Sigmoid colon (tissue), 4 donors: ENCODE results near the gene SPOCK1.

Experiments used
- EP300 ChIP-seq, 4 donors: sonication (generic); formaldehyde crosslinking; IDR thresholded peaks; one replicate each; pipeline ENCODE4 v1.6.1; 2017; ENCODE audit warnings: antibody characterized with exemption in 4 of 4
- POLR2AphosphoS5 ChIP-seq, 4 donors: sonication (generic); formaldehyde crosslinking; IDR thresholded peaks; one replicate each; pipeline ENCODE4 v1.6.1; 2017; ENCODE audit warnings: antibody characterized with exemption in 4 of 4
- TF ChIP-seq, protein P1 (sequence below), 4 experiments: fragments of 450-650 bp in 3 of 4; fragments of 200-600 bp in 1 of 4; IDR thresholded peaks; one replicate each; pipeline ENCODE4 v1.5.1; 2016 to 2019; ENCODE audit warnings: antibody characterized with exemption in 4 of 4, mild to moderate bottlenecking in 3 of 4, moderate library complexity in 2 of 4

DNA sequence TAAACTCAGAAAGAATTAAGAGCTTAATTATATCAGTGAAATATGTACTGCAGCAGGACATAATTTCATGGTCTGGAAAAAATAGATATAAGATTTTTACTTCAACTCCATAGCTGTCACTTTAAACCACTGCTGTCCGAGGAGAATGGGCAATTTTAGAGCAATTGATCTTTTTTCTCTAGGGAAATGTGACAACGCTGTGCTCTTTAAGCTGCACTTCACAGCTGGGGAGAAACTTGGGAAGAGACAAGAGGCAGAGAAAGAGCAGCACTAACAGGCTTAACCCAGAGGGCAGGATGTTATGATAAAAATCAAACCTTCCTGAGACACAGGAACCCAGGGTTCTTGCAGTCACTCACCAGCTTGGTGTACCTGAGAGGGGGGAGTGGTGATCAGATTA is 92.0 kb downstream of the SPOCK1 start:
- TF ChIP-seq, protein P1, sequence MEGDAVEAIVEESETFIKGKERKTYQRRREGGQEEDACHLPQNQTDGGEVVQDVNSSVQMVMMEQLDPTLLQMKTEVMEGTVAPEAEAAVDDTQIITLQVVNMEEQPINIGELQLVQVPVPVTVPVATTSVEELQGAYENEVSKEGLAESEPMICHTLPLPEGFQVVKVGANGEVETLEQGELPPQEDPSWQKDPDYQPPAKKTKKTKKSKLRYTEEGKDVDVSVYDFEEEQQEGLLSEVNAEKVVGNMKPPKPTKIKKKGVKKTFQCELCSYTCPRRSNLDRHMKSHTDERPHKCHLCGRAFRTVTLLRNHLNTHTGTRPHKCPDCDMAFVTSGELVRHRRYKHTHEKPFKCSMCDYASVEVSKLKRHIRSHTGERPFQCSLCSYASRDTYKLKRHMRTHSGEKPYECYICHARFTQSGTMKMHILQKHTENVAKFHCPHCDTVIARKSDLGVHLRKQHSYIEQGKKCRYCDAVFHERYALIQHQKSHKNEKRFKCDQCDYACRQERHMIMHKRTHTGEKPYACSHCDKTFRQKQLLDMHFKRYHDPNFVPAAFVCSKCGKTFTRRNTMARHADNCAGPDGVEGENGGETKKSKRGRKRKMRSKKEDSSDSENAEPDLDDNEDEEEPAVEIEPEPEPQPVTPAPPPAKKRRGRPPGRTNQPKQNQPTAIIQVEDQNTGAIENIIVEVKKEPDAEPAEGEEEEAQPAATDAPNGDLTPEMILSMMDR (IDR thresholded peaks at IDR 0.05) = no peak
- no peak for TF ChIP-seq EP300 (IDR thresholded peaks at IDR 0.05)
- TF ChIP-seq POLR2AphosphoS5 (IDR thresholded peaks at IDR 0.05) = no peak
